ENCODE measurements around the gene CHST13.

The CHST13 gene

DNA sequence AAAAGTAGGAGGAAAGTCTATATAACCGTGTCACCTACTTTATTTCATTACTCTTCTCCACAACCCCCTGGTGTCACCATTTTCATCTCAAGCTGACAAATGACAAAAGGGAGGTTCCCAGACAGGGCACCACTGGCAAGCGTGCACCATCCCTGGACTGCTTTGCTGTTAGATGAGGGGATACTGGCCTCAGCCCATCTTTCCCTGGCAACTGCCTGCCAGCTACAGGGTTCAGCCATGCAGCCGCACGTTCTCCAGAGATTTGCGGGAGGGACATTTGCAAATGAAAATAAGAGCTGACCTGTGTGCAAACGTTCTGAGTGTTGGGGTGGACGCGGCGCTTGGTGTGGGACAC lies 7.0 kb upstream of the CHST13 start:
- no peaks in the 10 kb centered on the region for H3K9me3 ChIP-seq (ENCODE audit: control insufficient read depth, insufficient read depth, low read depth, low read length)
- no peak overlapping the region for H3K4me3 ChIP-seq (ENCODE audit: low read depth, low read length)
- H3K36me3 ChIP-seq (ENCODE audit: control insufficient read depth in 2 of 2, insufficient read depth in 1 of 2, low read length in 2 of 2), result no peaks in the 10 kb centered on the region
- H3K27ac ChIP-seq (ENCODE audit: extremely low read depth, low read depth, low read length), result no peak overlapping the region
- TF ChIP-seq ZNF169 (tag by site-specific recombination; IDR thresholded peaks at IDR 0.05) (no peak), ZNF596 (tag by site-specific recombination; IDR thresholded peaks at IDR 0.05) (no peak), ZNF394 (tag by site-specific recombination; IDR thresholded peaks at IDR 0.05; ENCODE audit: borderline replicate concordance) (no peak), ZNF391 (tag by site-specific recombination; IDR thresholded peaks at IDR 0.05; ENCODE audit: borderline replicate concordance, low read depth) (no peak), EGR2 (tag by site-specific recombination; IDR thresholded peaks at IDR 0.05; ENCODE audit: low read depth) (no peak), ZNF112 (tag by site-specific recombination; IDR thresholded peaks at IDR 0.05) (no peak), ZNF2 (tag by site-specific recombination; IDR thresholded peaks at IDR 0.05) (no peak), SCRT2 (tag by site-specific recombination; IDR thresholded peaks at IDR 0.05) (no peak)
- TF ChIP-seq, protein P1, sequence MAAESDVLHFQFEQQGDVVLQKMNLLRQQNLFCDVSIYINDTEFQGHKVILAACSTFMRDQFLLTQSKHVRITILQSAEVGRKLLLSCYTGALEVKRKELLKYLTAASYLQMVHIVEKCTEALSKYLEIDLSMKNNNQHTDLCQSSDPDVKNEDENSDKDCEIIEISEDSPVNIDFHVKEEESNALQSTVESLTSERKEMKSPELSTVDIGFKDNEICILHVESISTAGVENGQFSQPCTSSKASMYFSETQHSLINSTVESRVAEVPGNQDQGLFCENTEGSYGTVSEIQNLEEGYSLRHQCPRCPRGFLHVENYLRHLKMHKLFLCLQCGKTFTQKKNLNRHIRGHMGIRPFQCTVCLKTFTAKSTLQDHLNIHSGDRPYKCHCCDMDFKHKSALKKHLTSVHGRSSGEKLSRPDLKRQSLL (tag by site-specific recombination; IDR thresholded peaks at IDR 0.05), result no peak
- TF ChIP-seq, protein P2, sequence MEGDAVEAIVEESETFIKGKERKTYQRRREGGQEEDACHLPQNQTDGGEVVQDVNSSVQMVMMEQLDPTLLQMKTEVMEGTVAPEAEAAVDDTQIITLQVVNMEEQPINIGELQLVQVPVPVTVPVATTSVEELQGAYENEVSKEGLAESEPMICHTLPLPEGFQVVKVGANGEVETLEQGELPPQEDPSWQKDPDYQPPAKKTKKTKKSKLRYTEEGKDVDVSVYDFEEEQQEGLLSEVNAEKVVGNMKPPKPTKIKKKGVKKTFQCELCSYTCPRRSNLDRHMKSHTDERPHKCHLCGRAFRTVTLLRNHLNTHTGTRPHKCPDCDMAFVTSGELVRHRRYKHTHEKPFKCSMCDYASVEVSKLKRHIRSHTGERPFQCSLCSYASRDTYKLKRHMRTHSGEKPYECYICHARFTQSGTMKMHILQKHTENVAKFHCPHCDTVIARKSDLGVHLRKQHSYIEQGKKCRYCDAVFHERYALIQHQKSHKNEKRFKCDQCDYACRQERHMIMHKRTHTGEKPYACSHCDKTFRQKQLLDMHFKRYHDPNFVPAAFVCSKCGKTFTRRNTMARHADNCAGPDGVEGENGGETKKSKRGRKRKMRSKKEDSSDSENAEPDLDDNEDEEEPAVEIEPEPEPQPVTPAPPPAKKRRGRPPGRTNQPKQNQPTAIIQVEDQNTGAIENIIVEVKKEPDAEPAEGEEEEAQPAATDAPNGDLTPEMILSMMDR (tag by site-specific recombination; IDR thresholded peaks at IDR 0.05), result no peak
- no peaks in the 10 kb centered on the region for H3K4me1 ChIP-seq (ENCODE audit: control insufficient read depth, insufficient read depth, low read length)
- POLR2A ChIA-PET, result interaction anchor here (0.6 kb wide), 1 partner anchor 9 kb away, joined by 4 read pairs; no protein-coding TSS in a partner anchor
- CTCF ChIA-PET, result no interaction called here

DNA sequence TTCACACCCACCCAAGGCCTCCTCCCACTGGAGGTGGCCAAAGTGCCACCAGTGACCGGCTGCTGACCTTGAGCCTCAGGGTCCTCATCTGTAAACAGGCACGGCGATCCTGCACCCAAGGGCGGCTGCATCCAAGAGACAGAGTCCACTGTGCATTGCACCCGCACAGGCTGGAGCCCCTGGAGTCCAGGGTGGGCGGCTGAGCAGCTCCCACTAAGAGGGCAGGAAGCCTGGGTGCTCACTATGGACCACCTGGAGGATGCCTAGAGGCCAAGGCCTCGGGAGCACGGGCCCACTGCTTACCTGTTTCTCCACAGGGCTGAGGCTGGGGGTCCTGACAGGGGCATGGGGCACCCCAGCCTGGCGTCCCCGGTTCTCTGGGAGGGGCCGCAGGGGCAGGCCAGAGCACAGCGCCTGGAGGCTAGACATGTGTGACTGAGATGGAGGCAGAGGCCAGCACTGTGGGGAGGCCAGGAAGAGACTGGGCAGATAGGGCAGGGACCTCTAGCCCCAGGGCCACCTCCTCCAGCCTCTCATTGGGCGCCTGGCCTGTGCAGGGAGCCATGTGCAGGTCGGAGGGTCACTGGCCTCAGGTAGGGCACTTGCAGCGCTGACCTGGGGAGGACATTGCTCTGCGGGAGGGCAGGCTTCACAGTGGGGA lies 6.5 kb upstream of the CHST13 start, which contains the start of gene UROC1:
TSS of gene UROC1 (minus strand) at position 483 of the 661 bp plus-strand sequence. CDS start at position 429, 54 bp downstream.
- ChIA-PET POLR2A (no interaction called here), CTCF (no interaction called here)
- Histone ChIP-seq H3K36me3 (ENCODE audit: control insufficient read depth in 2 of 2, insufficient read depth in 1 of 2, low read length in 2 of 2) (no peaks in the 10 kb centered on the region), H3K4me1 (ENCODE audit: control insufficient read depth, insufficient read depth, low read length) (no peaks in the 10 kb centered on the region), H3K4me3 (ENCODE audit: low read depth, low read length) (no peak within 1 kb of the TSS), H3K27ac (ENCODE audit: extremely low read depth, low read depth, low read length) (no peak within 1 kb of the TSS), H3K9me3 (ENCODE audit: control insufficient read depth, insufficient read depth, low read depth, low read length) (no peaks in the 10 kb centered on the region)
- TF ChIP-seq ZNF23 (tag by site-specific recombination; IDR thresholded peaks at IDR 0.05; ENCODE audit: borderline replicate concordance), result no peak

DNA sequence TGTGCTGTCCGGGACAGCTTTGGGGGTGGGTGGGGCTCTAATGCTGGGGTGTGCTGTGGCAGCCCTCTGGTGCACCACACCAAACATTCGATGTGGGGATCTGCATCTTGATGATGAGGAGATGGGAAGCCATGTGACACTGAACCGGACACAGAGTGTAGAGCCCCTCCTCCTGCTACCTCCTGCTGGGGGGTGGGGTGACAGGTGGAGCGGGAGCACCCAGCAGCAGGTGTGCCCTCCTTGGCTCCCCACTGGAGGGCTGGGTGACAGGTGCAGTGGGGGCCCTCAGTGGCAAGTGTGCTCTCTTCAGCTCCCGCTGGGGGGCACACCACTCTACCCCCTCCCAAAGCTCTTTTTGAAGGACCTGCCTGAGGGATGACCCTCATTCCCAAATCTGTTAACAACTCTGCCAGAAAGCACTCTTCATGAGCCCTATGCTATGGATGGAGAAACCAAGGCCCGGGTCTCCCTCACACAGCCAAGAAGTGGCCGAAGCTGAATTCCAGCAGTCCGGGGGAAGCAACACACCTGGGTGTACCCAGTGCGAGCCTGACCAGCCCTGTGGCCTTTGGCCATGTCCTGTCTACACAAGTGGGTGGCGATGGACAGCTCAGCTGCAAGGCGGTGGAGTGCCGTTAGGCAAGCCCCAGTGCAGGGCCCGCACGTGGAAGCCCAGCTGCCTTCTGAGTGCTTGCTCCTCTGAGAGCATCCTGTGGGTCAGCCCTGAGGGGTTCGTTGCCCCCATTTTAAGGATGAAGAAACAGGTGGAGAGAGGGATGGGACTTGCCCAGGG lies 5.8 kb upstream of the CHST13 start:
- H3K4me3 ChIP-seq (ENCODE audit: low read depth, low read length), result no peak overlapping the region
- ChIA-PET POLR2A (no interaction called here), CTCF (interaction anchor here (0.5 to 0.7 kb wide), 2 partner anchors 51 to 229 kb away, joined by 3 read pairs; no protein-coding TSS in a partner anchor)
- H3K27ac ChIP-seq (ENCODE audit: extremely low read depth, low read depth, low read length), result no peak overlapping the region
- TF ChIP-seq ZNF404 (tag by site-specific recombination; IDR thresholded peaks at IDR 0.05) (no peak), SP7 (tag by site-specific recombination; IDR thresholded peaks at IDR 0.05) (no peak), ZFP41 (tag by site-specific recombination; IDR thresholded peaks at IDR 0.05; ENCODE audit: borderline replicate concordance) (no peak)
- no peaks in the 10 kb centered on the region for H3K9me3 ChIP-seq (ENCODE audit: control insufficient read depth, insufficient read depth, low read depth, low read length)
- H3K36me3 ChIP-seq (ENCODE audit: control insufficient read depth in 2 of 2, insufficient read depth in 1 of 2, low read length in 2 of 2), result no peaks in the 10 kb centered on the region
- H3K4me1 ChIP-seq (ENCODE audit: control insufficient read depth, insufficient read depth, low read length), result no peaks in the 10 kb centered on the region

DNA sequence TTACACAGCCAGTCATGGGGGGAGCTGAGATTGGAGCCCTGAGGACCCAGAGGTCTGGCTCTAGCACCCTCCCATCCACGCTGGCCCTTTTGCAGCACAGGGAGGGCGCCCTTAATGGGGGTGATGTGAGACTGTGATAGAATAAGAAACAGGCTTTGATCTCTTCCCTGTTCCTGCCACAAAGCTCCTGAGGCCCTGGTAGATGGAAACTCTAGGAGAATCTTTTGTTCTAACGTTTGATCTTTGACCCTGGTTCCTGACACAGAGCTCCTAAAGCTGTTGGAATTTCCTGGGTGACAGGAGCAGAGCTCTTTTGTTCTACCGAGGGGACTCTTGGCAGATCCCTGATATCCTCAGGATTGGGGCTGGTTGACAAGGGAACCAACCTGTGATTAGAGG lies 5.2 kb upstream of the CHST13 start:
- CTCF ChIA-PET, result interaction anchor here (0.7 kb wide), 1 partner anchor 229 kb away, joined by 3 read pairs; no protein-coding TSS in a partner anchor
- Histone ChIP-seq H3K27ac (ENCODE audit: extremely low read depth, low read depth, low read length) (no peak overlapping the region), H3K4me1 (ENCODE audit: control insufficient read depth, insufficient read depth, low read length) (no peaks in the 10 kb centered on the region), H3K36me3 (ENCODE audit: control insufficient read depth in 2 of 2, insufficient read depth in 1 of 2, low read length in 2 of 2) (no peaks in the 10 kb centered on the region), H3K9me3 (ENCODE audit: control insufficient read depth, insufficient read depth, low read depth, low read length) (no peaks in the 10 kb centered on the region), H3K4me3 (ENCODE audit: low read depth, low read length) (no peak overlapping the region)
- POLR2A ChIA-PET, result no interaction called here
- TF ChIP-seq ZNF239 (tag by site-specific recombination; IDR thresholded peaks at IDR 0.05), result no peak
- no peak for TF ChIP-seq ZNF416 (tag by site-specific recombination; IDR thresholded peaks at IDR 0.05)
- TF ChIP-seq, protein P3, sequence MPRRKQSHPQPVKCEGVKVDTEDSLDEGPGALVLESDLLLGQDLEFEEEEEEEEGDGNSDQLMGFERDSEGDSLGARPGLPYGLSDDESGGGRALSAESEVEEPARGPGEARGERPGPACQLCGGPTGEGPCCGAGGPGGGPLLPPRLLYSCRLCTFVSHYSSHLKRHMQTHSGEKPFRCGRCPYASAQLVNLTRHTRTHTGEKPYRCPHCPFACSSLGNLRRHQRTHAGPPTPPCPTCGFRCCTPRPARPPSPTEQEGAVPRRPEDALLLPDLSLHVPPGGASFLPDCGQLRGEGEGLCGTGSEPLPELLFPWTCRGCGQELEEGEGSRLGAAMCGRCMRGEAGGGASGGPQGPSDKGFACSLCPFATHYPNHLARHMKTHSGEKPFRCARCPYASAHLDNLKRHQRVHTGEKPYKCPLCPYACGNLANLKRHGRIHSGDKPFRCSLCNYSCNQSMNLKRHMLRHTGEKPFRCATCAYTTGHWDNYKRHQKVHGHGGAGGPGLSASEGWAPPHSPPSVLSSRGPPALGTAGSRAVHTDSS (tag by site-specific recombination; IDR thresholded peaks at IDR 0.05), result no peak
- no peak for TF ChIP-seq ZNF529 (tag by site-specific recombination; IDR thresholded peaks at IDR 0.05; ENCODE audit: insufficient replicate concordance)
- TF ChIP-seq, protein P4, sequence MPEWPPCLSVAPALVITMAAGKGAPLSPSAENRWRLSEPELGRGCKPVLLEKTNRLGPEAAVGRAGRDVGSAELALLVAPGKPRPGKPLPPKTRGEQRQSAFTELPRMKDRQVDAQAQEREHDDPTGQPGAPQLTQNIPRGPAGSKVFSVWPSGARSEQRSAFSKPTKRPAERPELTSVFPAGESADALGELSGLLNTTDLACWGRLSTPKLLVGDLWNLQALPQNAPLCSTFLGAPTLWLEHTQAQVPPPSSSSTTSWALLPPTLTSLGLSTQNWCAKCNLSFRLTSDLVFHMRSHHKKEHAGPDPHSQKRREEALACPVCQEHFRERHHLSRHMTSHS (tag by site-specific recombination; IDR thresholded peaks at IDR 0.05), result no peak
